Epithelial cell of alveolus of lung (primary cell): ENCODE measurements around the gene PPP1R8. TPM values are rescaled to one million over a fixed set of nuclear protein-coding genes. Genes with fewer than 3 reads are reported as not detected.

Source experiments
- total RNA-seq: library from RNA; depleted of rRNA; stranded (reverse); fragments of >200 nt; gene quantifications from 2 replicates; pipeline ENCODE4 v1.2.1, GENCODE V29; 2015

The PPP1R8 gene
- 39.8 and 40.7 TPM in 2 replicates for total RNA-seq

DNA sequence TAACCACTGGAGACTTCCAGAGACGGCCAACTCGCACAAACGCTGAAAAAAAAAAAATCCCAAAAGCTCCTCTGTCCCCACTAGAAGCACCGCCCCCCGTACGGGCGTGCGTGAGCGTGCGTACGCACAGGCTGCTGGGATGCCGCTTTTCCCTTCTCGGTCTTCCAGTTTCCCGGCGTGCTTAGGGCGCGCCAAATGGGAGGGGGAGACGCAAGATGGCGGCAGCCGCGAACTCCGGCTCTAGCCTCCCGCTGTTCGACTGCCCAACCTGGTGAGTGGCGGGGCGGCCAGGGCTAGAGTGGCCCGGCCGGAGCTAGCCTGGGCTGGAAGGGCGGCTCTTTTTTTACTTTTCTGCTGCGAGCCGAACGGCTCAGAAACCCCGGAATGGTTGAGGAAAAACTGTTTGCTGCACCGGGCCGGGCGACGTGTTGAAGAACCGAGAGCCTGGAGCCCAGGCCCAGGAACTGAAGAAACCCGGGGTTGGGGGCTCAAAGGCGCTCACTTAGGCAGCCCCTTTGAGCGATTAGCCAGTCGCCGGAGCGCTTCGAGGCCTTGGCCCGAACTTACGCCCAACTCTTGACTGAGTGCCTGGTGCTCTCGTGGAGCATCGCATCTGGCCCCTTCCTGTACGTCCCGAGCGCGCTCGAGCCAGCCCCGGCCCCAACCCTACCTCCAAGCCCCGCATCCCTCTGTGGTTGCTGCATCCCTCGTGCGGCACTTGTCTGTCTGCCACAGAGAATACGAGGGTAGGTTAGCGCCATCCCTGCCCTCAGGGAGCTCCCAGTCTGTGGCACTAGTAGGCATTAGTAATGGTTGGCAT, at the start of gene PPP1R8:
PPP1R8 (plus strand) TSS at position 162 of the 820 bp plus-strand sequence; CDS start at position 216, 54 bp downstream.

DNA sequence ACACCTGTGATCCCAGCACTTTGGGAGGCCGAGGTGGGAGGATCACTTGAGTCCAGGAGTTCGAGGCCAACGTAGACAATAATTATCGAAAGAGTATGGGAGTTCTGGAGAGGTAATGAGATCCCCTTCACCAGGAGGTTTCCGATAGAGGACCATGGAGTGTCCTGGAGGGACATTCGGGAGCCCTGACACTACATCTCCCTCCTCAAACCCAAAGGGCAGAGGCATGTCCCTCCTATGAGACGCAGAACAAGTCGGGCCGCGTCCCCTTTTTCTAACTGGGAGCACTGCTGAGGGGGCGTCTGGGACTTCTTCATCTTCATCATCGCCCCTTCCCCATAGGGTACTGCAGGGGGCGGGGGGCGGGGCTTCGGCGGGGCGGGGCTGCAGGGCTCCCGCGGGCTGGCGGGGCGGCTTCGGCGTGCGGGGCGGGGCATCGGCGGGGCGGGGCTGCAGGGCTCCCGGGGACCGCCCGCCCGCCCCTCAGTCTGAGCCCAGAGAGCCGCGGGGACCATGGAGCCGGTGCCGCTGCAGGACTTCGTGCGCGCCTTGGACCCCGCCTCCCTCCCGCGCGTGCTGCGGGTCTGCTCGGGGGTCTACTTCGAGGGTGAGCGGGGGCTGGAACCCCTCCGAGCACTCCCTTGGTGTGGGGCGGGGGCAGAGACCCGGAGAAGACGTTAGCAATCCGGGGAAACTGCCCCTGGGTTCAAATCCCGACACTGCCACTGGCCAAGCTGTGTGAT, 41.6 kb downstream of the PPP1R8 start, which contains the start of gene THEMIS2:
THEMIS2 (plus strand) TSS at position 486 of the 743 bp plus-strand sequence; CDS start at position 514, 28 bp downstream.

Other genes with a start within 250 kb of the PPP1R8 start
- gene AHDC1, start 226.6 kb upstream of the PPP1R8 start, total RNA-seq, result 5.2 and 10.5 TPM in 2 replicates
- gene FGR, start 195.6 kb upstream of the PPP1R8 start, total RNA-seq, result not detected in 2 replicates
- gene IFI6, start 158.6 kb upstream of the PPP1R8 start, total RNA-seq, result 22.3 and 139 TPM in 2 replicates
- gene FAM76A, start 104.8 kb upstream of the PPP1R8 start, total RNA-seq, result 6.9 and 8.7 TPM in 2 replicates
- 34.7 and 37.2 TPM in 2 replicates for gene STX12, start 57.6 kb upstream of the PPP1R8 start, total RNA-seq
- 12.8 and 14.2 TPM in 2 replicates for gene THEMIS2, start 41.8 kb downstream of the PPP1R8 start, total RNA-seq
- gene RPA2, start 83.8 kb downstream of the PPP1R8 start, total RNA-seq, result 31.3 and 33.8 TPM in 2 replicates
- 0.26 TPM in 1 of 2 replicates, not detected in the other for gene SMPDL3B, start 104.2 kb downstream of the PPP1R8 start, total RNA-seq
- gene XKR8, start 129.2 kb downstream of the PPP1R8 start, total RNA-seq, result 8.8 and 14.2 TPM in 2 replicates